ENCODE data around the gene STRN3.

The STRN3 gene

DNA sequence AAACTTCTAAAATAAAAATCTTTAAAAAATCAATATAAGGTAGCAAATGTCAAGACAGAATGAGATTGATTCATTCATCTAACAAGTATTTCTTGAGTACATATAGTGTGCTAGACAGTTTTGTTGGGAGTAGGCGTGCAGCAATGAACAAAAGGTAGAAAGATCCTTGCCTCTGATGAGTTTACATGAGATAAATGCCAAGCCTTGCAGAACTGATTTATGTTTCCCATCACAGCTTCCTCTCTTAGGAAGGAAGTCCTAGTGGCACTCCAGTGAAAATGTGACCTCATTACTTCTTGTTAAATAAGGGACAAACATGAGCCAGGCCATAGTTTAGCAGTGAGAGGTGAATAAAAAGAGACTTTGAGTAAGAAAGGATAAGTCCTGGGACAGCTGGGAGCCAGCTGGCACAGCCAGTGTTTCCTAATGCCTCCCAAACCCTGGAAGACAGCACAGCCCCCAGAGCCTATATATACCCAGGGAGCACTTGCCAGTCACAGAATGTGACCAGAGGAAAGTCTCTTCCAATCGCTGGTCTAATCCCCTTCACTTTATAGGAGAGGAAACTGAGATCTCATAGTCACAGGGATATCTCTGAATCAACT is 156.5 kb downstream of the STRN3 start:
- DNase-seq, result no peak

DNA sequence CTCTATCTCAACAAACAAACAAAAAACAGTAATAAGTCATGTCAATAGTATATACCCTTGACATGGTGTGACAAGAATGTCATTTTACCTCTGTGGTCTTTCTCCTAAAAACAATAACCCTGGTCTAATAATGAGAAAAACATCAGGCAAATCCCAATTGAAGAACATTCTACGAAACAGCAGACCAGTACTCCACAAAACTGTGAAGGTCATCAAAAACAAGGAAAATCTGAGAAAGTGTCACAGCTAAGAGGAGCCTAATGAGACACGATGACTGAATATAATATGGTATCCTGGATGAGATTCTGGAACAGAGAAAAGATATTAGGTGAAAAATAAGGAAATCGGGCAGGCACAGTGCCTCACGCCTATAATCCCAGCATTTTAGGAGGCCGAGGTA is 157.4 kb downstream of the STRN3 start:
- no peak for DNase-seq

DNA sequence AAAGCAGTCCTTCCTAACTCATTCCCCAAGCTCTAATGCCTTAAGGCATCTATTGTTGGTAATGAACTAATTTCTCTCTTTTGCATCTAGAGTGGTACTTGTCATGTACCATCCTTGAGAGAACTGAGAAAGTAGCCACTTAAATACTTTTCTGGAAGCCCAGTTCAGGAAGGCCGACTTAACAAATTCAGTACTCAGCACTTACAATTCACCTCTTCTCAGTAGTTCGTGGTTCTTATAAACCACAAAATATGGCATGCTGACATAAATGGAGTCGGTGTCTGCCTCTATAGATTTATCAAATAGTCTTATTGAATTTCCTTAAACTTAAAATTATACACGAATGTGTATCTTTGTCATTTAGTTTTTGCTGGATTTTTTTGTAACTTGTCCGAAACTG is 161.2 kb downstream of the STRN3 start:
- no peak for DNase-seq

DNA sequence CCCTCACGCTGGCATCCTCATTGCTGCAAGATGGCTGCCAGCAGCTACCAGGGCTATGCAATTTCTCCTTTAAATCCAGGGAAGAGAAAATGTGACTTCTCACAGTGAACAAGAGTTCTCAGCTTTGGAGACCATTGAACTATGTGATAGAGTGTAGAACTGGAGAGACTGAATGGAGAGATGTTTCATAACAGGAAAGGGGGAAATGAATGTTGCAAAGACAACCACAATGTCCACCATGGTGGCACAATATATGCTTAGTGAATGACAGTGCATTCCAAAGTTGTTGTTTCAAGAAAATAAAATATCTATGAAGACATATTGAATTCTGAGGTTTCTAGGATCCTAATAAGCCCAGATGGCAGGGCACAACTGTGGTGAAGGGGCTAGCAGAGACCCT is 165.0 kb downstream of the STRN3 start:
- no peak for DNase-seq

DNA sequence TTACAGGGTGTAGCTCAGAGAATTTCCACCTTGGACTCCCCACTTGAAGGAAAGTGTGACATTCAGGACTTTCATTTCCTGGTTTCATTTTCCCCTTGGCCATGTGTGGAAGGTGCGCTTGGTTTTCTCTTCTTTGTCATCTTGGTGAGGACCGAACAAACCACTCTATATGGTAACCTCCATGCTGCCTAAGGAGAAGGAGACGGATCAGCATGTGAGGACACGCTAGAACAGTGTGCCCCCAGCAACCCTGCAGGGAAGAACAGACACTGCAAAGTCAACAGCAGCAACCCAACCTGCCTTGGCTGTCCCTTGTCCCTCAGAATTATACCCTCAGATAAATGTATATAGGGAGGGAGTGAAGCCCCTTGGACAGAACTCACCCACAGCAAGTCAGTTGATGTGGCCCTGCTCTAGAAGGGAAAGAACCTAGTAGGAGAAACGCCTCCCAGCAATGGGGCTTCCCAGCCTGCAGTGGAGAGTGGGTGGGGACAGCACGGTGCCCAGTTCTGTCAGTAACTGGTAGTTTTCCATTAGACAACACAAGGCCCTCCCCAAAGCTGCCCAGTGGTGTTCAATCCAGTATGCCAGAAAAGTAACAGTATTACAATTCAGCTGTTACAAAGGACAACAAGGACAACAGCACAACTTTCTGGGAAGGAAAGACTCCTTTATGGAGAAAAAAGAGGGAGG is 170.7 kb downstream of the STRN3 start:
- no peak for DNase-seq

DNA sequence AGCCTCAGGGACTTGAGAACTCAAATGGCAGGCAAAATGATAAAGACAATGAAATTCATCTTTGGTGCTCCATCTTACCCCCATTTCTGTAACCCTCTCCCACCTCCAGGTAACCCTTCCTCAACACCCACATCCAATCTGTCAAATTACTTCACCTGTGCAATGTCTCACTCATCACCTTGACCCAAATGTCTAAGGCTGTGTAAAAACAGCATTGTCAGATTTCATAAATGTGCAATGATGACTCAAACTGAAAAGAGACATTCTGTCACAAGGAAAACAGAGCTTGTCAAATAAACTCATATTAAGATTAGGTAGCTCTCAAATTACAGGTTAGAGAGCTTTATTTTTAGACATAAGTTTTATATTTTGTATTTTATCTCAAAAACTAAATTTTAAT is 171.7 kb downstream of the STRN3 start:
- no peak for DNase-seq

DNA sequence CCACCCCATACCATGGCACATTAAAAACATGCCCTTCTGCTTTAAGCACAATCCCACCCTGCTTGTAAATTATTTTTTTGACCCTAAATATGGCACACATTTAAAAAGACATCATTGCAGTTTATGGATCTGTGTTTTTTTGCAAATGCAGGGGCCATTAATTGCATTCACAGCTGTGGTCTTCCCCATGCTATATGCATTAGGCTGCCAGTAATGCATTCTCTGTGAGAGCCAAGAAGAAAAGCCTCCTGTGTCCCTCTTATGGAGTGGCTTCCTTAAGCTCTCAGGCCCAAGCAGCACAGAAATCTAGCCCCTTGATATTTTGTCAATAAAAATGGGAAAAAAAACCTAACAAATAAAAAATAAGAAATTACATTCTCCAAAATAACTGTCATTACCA is 172.2 kb downstream of the STRN3 start:
- no peak for DNase-seq

DNA sequence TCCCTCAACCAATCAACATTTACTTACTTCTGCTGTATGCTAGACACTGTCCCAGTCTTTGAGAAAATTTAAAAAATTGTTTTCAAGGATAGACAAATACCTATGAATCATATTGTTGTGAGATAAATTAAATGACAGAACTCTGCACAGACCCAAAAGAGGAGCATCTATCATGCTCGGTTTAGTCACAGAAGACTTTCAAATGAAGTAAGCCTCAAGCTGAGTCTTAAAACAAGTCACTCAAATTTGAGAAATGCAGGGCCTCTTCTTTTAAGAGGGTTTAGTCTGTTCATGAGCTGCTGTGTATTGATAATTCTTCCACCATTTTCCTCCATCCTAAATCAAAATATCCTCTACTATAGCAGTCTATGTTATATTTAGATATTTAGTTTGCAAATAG is 176.2 kb downstream of the STRN3 start:
- no peak for DNase-seq

DNA sequence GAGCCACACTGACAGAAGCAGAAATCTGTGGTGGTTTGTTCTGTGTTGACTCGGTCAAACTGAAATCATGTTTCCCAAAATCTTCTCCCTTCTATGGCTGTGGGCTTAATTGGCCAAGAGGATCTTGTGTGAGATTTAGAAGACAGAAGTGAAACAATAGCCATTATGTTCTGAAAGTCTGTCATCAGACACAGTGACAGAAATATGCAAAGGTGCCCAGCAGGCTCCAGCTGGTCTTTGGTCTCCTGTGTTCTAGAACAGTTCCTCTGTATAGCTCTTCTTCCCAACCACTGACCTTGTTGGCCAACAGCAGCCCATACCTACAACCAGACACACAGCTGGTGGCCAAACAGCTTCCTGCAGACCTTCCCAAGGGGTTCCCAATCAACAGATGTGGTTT is 176.8 kb downstream of the STRN3 start:
- DNase-seq, result no peak

DNA sequence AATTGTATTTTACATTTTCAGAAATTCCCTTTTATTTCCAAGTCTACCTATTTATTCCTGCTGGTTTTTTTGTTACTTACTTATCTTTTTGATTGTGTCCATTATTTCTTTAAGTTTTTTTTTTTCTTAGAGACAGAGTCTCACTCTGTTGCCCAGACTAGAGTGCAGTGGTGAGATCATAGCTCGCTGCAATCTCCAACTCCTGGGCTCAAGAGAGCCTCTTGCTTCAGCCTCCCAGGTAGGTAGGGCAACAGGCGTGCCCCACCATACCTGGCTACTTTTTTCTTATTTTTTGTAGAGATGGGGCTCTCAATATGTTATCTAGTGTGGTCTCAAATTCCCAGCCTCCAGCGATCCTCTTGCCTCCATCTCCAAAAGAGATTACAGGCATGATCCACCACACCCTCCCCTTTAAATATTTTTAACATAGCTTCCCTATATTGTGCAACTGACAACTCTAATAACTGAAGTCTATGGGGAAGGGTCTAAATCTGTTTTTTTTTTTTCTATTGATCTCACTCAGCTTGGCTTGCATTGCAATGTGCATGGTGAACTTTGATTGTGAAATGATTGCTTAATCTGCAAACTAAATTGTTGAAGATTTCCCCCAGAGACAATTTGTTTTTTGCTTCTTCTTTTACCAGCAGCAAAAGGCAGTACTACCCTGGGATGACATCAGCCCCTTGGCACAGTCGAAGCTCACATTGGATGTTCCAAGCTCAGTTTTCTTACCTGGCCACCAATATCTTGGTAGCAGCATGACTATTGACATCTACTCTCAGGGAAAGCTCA is 177.5 kb downstream of the STRN3 start:
- no peak for DNase-seq
